ENCODE data around the gene TMEM258.

The TMEM258 gene

DNA sequence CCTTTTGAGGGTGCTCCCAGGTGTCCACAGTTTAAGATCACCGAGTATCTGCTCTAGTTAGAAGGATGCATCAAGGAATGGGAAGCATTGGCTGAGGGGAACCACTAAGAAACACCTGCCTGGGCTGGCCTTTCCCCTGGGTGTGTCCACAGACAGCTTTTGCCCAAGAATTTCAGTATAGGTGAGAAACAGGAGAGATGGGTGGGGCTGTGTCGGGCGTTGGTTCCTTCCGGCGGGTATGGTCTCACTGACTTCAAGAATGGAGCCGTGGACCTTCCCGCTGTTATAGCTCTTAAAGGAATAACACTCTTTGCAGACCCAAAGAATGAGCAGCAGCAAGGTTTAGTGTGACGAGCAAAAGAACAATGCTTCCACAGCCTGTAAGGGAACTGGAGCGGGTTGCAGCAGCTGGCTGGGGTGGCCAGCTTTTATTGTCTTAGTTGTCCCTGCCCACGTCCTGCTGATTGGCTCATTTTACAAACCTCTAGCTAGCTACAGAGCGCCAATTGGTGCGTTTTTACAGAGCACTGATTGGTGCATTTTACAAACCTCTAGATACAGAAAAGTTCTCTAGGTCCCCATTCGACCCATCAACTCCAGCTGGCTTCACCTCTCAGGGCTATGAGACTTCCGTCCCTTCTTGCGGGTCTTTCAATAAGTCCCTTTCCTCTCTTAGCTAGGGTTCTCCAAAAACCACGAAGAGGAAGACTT is 22.0 kb upstream of the TMEM258 start:
- TF ChIP-seq, protein P1, sequence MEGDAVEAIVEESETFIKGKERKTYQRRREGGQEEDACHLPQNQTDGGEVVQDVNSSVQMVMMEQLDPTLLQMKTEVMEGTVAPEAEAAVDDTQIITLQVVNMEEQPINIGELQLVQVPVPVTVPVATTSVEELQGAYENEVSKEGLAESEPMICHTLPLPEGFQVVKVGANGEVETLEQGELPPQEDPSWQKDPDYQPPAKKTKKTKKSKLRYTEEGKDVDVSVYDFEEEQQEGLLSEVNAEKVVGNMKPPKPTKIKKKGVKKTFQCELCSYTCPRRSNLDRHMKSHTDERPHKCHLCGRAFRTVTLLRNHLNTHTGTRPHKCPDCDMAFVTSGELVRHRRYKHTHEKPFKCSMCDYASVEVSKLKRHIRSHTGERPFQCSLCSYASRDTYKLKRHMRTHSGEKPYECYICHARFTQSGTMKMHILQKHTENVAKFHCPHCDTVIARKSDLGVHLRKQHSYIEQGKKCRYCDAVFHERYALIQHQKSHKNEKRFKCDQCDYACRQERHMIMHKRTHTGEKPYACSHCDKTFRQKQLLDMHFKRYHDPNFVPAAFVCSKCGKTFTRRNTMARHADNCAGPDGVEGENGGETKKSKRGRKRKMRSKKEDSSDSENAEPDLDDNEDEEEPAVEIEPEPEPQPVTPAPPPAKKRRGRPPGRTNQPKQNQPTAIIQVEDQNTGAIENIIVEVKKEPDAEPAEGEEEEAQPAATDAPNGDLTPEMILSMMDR (IDR thresholded peaks at IDR 0.05; ENCODE audit: borderline replicate concordance, insufficient read depth, low read depth, low read length): no peak
- peak overlapping the region; percentile 81 for H3K4me3 ChIP-seq (ENCODE audit: low read depth, low read length)

- no peak overlapping the region for H3K4me3 ChIP-seq (ENCODE audit: low read depth, low read length)
- TF ChIP-seq, protein P1 (IDR thresholded peaks at IDR 0.05; ENCODE audit: borderline replicate concordance, insufficient read depth, low read depth, low read length): no peak
These were observed 20.5 kb upstream of the TMEM258 start for GRCh38 chr11:61812736-61813411.

DNA sequence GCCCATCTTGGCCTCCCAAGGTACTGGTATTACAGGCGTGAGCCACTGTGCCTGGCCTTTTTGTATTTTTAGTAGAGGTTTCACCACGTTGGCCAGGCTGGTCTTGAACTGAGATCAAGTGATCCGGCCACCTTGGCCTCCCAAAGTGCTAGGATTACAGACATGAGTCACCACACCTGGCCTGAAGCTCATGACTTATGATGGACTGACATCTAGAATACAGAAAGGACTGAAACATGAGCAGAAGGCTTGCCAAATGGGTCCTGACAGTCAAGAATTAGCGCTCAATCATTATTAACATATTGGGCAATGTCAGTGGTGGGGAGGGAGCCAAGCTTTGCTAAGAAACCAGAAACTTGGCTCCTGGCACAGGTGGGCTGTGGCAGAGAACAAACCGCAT is 19.4 kb upstream of the TMEM258 start:
- TF ChIP-seq, protein P1 (IDR thresholded peaks at IDR 0.05; ENCODE audit: borderline replicate concordance, insufficient read depth, low read depth, low read length): no peak
- H3K4me3 ChIP-seq (ENCODE audit: low read depth, low read length): no peak overlapping the region

GRCh38 chr11:61810671-61811175 is 18.3 kb upstream of the TMEM258 start:
- H3K4me3 ChIP-seq (ENCODE audit: low read depth, low read length): no peak overlapping the region
- TF ChIP-seq, protein P1 (IDR thresholded peaks at IDR 0.05; ENCODE audit: borderline replicate concordance, insufficient read depth, low read depth, low read length): no peak

DNA sequence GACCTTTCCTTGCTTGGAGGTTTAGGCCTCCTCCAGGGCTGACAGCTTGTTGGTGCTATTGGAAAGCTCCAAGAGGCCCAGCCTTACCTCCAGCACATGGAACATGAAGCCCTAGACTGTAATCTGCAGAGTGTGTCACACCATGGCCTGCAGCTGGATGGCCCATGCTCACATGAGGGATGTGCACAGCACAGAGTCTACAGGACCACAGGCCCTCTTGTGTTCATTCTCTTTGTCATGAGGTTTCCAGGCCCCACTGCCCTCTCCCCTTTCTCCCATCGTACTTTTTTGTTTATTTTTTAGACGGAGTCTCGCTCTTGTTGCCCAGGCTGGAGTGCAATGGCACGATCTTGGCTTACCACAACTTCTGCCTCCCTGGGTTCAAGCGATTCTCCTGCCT is 14.4 kb upstream of the TMEM258 start:
- no peak overlapping the region for H3K4me3 ChIP-seq (ENCODE audit: low read depth, low read length)
- TF ChIP-seq, protein P1 (IDR thresholded peaks at IDR 0.05; ENCODE audit: borderline replicate concordance, insufficient read depth, low read depth, low read length): no peak

GRCh38 chr11:61805146-61805545 is 12.7 kb upstream of the TMEM258 start:
- H3K4me3 ChIP-seq (ENCODE audit: low read depth, low read length): no peak overlapping the region

More at GRCh38 chr11:61805146-61805545, 12.7 kb upstream of the TMEM258 start:
- TF ChIP-seq, protein P1 (IDR thresholded peaks at IDR 0.05; ENCODE audit: borderline replicate concordance, insufficient read depth, low read depth, low read length): no peak
